WTC11 (cell line): ENCODE measurements around the gene ZBED5.

ENCODE experiments used
- NFE2L1 ChIP-seq: sonication (generic); formaldehyde crosslinking; IDR thresholded peaks from 2 replicates; pipeline ENCODE4 v1.8.1; 2023; ENCODE audit warnings: missing genetic modification reagents
- NFYB ChIP-seq: sonication (generic); formaldehyde crosslinking; conservative IDR thresholded peaks from 2 replicates; pipeline ENCODE4 v1.8.0; 2022; ENCODE audit warnings: low read depth, missing genetic modification reagents

DNA sequence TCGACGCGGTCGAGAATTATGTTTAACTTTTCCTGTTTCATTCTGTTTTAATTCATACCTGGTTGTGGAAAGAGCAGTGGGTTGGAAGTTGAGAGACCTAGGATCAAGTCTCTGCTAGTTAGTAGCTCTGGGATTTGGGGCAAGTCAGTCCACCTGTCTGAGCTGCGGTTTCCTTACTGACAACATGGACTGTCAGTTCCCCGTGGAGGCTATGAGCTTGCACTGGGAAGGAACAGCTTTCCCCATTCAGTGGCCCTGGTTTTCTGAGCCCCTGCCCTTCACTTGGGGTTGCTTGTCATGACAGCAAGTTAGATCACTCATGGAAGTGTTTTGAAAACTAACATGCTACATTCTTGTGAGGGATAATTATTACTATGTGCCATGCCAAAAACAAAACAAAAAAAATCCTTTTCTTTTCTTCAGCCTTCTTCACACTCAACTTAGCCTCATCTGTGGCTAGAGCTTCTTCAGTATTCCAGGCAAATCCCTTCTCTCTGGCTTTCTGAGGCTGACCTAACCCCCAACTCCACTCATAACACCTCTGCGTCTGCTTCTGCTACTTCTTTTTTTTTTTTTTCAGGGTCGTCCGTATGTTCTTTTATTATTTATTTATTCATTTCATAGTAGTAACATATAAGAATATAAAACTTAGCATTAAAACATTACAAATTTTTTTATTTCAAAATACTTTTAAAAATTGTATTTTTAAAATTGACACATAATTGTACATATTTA lies 43.0 kb upstream of the ZBED5 start:
- TF ChIP-seq NFYB (CRISPR knock-in tag) = no peak
- no peak for TF ChIP-seq NFE2L1 (CRISPR knock-in tag)
